Upper lobe of right lung (tissue), 1 donor: ENCODE data around the gene GABPA. TPM values are rescaled to one million over a fixed set of nuclear protein-coding genes. Genes with fewer than 3 reads are reported as not detected.
A peak's percentile ranks its signal among the peaks of the same experiment; 100 is the strongest.

Source experiments
- ATAC-seq: fragments of 200-7000 bp; cut with Tn5 transposase; one replicate; pipeline ENCODE4 v1.9.1; 2020; ENCODE audit warnings: mild to moderate bottlenecking, moderate library complexity
- DNase-seq: peaks from one replicate; pipeline ENCODE4 v3.0.0-alpha.2; 2020
- H3K27ac ChIP-seq: fragments of 200-600 bp; one replicate; pipeline ENCODE4 v1.8.0; 2022
- H3K27me3 ChIP-seq: fragments of 200-600 bp; one replicate; pipeline ENCODE4 v1.8.0; 2022; ENCODE audit warnings: mild to moderate bottlenecking
- H3K36me3 ChIP-seq: fragments of 200-600 bp; one replicate; pipeline ENCODE4 v1.8.0; 2022
- H3K4me1 ChIP-seq: fragments of 200-600 bp; one replicate; pipeline ENCODE4 v1.8.0; 2022
- H3K4me3 ChIP-seq: fragments of 200-600 bp; one replicate; pipeline ENCODE4 v1.8.0; 2022; ENCODE audit warnings: mild to moderate bottlenecking
- H3K9me3 ChIP-seq: fragments of 200-600 bp; one replicate; pipeline ENCODE4 v1.8.0; 2022
- intact Hi-C: fragments of 100-400 bp; cut with DNase I; formaldehyde crosslinking; loops from one replicate; pipeline ENCODE4 v1.11.0; 2022
- total RNA-seq: library from RNA; stranded (reverse); fragmentation: NEBNext Ultra II Directional; extraction: Animal tissue kit (Norgen Biotek cat#: 25700); gene quantifications from one replicate; pipeline ENCODE4 v1.2.1, GENCODE V29; 2021
- TF ChIP-seq, protein P1 (sequence below): fragments of 200-600 bp; IDR thresholded peaks from one replicate; pipeline ENCODE4 v1.8.0; 2022; ENCODE audit warnings: antibody characterized with exemption
- donor health status: DM: no; HTN: yes; CAD: no; lungs with severe emphysema.

The GABPA gene
- total RNA-seq, 1 donor from 2014 or later: 27.8 TPM

DNA sequence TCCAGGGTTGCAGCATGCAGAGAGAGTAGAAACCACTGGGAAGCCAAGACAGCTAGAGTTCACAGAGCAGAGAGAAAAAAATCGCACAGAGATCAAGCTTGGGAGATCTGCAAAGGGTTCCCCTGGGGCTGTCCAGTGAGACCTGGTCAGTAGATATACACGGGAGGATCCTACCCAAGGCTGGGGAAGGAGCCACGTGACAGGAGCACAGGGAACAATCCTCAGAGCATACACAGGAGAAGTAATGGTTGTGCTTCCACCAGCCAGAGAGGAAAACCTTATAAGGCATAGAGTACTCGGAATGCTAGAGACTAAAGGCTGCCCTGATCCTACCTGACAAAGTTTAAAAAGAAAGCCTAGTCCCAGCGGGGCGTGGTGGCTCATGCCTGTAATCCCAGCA is 53.9 kb downstream of the GABPA start:
- H3K9me3 ChIP-seq: no peaks in the 10 kb centered on the region

DNA sequence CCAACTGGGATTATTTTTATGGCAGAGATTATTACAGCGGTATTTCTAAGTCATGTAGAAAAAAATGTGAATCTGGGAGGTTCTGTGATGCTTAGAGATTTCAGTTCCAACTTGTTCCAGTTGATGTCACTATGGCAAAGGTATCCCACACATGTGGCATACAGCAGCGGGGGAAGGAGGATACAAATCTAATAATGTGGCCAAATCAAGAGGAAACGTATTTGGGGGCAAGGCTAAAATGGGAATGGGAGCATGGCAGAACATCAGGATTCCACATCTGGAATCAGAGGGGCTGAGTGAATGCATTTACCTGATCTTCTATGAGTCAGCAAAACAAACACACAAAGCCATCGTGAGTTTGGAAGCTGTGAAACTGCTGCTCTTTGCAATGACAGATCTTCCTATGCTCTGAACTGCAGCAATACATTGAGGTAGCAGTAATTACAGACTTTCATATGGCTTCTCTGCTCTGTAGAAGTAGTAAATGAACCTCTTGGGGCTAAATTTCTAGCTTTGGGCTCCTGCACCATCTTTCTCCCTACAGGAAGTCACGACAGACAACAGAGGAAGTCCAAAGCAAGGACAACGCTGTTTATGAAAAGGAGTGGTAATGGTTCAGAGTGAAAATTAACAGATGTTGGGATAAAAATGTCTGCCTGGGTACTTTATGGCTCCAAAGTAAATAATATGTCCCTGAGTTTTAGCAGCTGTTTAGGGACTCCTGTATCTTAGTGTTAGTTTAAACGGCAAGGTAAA is 55.5 kb downstream of the GABPA start:
- no peak overlapping the region for H3K27ac ChIP-seq
- ATAC-seq (peak; percentile 31), DNase-seq (no peak)
- no peaks in the 10 kb centered on the region for H3K36me3 ChIP-seq
- TF ChIP-seq, protein P1, sequence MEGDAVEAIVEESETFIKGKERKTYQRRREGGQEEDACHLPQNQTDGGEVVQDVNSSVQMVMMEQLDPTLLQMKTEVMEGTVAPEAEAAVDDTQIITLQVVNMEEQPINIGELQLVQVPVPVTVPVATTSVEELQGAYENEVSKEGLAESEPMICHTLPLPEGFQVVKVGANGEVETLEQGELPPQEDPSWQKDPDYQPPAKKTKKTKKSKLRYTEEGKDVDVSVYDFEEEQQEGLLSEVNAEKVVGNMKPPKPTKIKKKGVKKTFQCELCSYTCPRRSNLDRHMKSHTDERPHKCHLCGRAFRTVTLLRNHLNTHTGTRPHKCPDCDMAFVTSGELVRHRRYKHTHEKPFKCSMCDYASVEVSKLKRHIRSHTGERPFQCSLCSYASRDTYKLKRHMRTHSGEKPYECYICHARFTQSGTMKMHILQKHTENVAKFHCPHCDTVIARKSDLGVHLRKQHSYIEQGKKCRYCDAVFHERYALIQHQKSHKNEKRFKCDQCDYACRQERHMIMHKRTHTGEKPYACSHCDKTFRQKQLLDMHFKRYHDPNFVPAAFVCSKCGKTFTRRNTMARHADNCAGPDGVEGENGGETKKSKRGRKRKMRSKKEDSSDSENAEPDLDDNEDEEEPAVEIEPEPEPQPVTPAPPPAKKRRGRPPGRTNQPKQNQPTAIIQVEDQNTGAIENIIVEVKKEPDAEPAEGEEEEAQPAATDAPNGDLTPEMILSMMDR: peak; percentile 42
- intact Hi-C loops: no loop called here
- no peaks in the 10 kb centered on the region for H3K4me1 ChIP-seq
- H3K4me3 ChIP-seq: peak overlapping the region; percentile 32
- peaks cover 4% of the 10 kb centered on the region for H3K27me3 ChIP-seq
- no peaks in the 10 kb centered on the region for H3K9me3 ChIP-seq

More for the DNA sequence above, 53.9 kb downstream of the GABPA start:
- Histone ChIP-seq H3K36me3 (no peaks in the 10 kb centered on the region), H3K4me3 (no peak overlapping the region), H3K27me3 (peaks cover 4% of the 10 kb centered on the region), H3K4me1 (no peaks in the 10 kb centered on the region), H3K27ac (no peak overlapping the region)
- intact Hi-C loops: no loop called here
- TF ChIP-seq, protein P1: no peak
- DNase-seq (no peak), ATAC-seq (no peak)

DNA sequence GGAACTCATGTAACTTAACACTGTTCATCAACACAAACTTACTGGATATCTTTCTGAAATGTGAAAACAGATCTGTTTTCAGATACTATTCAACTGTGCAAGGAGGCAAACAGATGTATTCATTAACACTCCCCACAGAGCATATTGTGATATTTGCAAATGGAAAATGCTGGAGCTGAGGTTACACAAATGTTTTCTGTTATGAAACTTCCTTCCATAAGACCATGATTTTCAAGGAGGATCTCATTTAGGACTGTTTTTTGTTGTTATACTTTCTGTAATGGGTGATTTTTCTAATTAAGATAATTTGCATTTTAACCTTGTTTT is 56.1 kb downstream of the GABPA start:
- H3K36me3 ChIP-seq: no peaks in the 10 kb centered on the region
- peaks cover 7% of the 10 kb centered on the region for H3K27me3 ChIP-seq
- no peak overlapping the region for H3K4me3 ChIP-seq
- TF ChIP-seq, protein P1: no peak
- intact Hi-C loops: no loop called here
- no peaks in the 10 kb centered on the region for H3K4me1 ChIP-seq
- H3K9me3 ChIP-seq: no peaks in the 10 kb centered on the region
- DNase-seq (no peak), ATAC-seq (no peak)
- no peak overlapping the region for H3K27ac ChIP-seq

DNA sequence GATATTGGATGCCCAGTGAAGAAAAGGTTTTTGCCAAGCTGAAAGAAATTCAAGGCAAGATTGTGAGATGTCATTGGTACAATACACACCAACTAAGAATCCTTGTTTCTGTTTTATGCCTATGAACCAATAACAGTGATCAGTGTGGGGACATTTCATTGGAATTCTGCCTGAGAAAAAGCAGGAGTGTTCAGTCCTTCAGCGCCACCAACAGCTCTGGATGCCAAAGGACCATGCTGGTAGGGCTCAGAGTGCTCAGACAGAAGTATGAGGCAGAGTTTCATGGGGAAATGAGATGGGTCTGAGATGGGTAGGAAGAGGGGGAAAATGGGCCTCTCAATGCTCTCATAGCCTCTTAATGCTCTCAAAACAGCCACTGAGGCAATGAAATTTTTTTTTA is 56.5 kb downstream of the GABPA start:
- TF ChIP-seq, protein P1: no peak
- H3K27ac ChIP-seq: no peak overlapping the region
- H3K4me1 ChIP-seq: no peaks in the 10 kb centered on the region
- H3K36me3 ChIP-seq: no peaks in the 10 kb centered on the region
- intact Hi-C loops: no loop called here
- ATAC-seq: no peak
- no peak for DNase-seq
- no peak overlapping the region for H3K4me3 ChIP-seq
- H3K9me3 ChIP-seq: no peaks in the 10 kb centered on the region
- peaks cover 12% of the 10 kb centered on the region for H3K27me3 ChIP-seq

DNA sequence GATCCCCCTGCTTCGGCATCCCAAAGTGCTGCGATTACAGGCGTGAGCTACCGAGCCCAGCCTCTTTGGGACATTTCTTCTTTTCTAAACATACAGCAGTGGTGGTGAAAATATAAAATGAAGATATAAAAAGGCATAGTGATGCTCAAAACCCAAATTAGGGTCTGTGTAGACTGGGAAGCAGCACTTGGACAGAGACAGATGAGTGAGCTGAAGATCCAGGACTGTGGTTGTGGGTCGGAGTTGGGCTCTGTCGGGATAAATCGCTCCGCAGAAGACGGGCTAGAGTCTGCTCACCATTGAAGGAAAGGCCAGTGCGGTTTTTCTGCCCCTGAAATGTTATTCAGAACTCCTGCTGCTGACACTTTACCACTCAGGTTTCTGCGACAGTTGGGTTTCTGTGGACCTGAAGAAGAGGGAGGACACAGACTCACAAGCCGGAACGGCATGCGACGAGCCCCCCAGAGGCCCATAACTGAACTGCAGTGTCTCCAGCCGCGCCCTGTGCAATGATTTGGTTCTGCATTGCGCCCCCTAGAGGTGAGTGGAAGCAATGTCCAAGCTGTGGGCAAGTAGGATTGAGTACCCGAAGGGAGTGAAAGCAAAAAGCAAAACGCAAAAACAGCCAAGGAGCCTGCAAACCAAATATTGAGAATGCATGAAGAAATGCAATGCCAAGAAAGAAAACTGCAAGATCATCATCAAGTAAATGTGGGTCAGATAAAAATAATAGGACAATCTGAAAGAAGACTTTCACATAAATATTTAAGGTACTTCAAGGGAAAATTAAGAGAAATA is 66.6 kb downstream of the GABPA start:
- peak; percentile 100 for ATAC-seq

More for the DNA sequence above, 66.6 kb downstream of the GABPA start:
- no peaks in the 10 kb centered on the region for H3K4me1 ChIP-seq
- intact Hi-C loops: no loop called here
- H3K9me3 ChIP-seq: no peaks in the 10 kb centered on the region
- H3K36me3 ChIP-seq: no peaks in the 10 kb centered on the region
- peaks cover 1% of the 10 kb centered on the region for H3K27me3 ChIP-seq
- no peak overlapping the region for H3K27ac ChIP-seq
- TF ChIP-seq, protein P1: peak; percentile 95
- DNase-seq: peak; percentile 87
- no peak overlapping the region for H3K4me3 ChIP-seq
